Cardiac muscle cell (in vitro differentiated cells and primary cell): ENCODE results near the gene TMEM208. TPM values are rescaled to one million over a fixed set of nuclear protein-coding genes. Genes with fewer than 3 reads are reported as not detected.

Experiments used
- DNase-seq, 2 donors: peaks; one replicate each; pipeline versions ENCODE4 v3.0.0 to v3.0.0-alpha.2; 2010 to 2017; ENCODE audit warnings: low read depth in 1 of 2, low spot score in 1 of 2
- H3K27ac ChIP-seq: fragments of 200-600 bp; sonication (generic); 2 replicates; pipeline ENCODE4 v1.5.1; 2016
- H3K27me3 ChIP-seq: fragments of 200-600 bp; sonication (generic); 2 replicates; pipeline ENCODE4 v1.6.0; 2016; ENCODE audit warnings: control low read depth
- H3K36me3 ChIP-seq: fragments of 200-600 bp; sonication (generic); 2 replicates; pipeline ENCODE4 v1.5.1; 2016; ENCODE audit warnings: control low read depth
- H3K4me1 ChIP-seq: fragments of 200-600 bp; sonication (generic); 2 replicates; pipeline ENCODE4 v1.8.1; 2017; ENCODE audit warnings: low read depth, mild to moderate bottlenecking, mixed run types
- H3K4me3 ChIP-seq: fragments of 200-600 bp; sonication (generic); 2 replicates; pipeline ENCODE4 v1.5.1; 2016; ENCODE audit warnings: mild to moderate bottlenecking
- H3K9me3 ChIP-seq: fragments of 200-600 bp; sonication (generic); 2 replicates; pipeline ENCODE4 v1.5.1; 2017; ENCODE audit warnings: low read depth, mild to moderate bottlenecking, control low read depth
- polyA plus RNA-seq: library from polyadenylated mRNA; unstranded; fragments of >200 nt; fragmentation: Nextera tagmentation; extraction: Ambion mirVana; gene quantifications from 2 replicates; pipeline ENCODE4 v1.2.1, GENCODE V29; 2016
- total RNA-seq: library from RNA; depleted of rRNA; stranded (reverse); fragments of >200 nt; gene quantifications from 2 replicates; pipeline ENCODE4 v1.2.3, GENCODE V29; 2016
- TF ChIP-seq, protein P1 (sequence below): IDR thresholded peaks from 2 replicates; pipeline ENCODE4 v1.5.1; 2012; ENCODE audit warnings: low read depth, mild to moderate bottlenecking, low read length

TMEM208 gene
- total and polyA plus RNA-seq, 2 experiments from 2014 or later, result 29.6 to 89.0 TPM

DNA sequence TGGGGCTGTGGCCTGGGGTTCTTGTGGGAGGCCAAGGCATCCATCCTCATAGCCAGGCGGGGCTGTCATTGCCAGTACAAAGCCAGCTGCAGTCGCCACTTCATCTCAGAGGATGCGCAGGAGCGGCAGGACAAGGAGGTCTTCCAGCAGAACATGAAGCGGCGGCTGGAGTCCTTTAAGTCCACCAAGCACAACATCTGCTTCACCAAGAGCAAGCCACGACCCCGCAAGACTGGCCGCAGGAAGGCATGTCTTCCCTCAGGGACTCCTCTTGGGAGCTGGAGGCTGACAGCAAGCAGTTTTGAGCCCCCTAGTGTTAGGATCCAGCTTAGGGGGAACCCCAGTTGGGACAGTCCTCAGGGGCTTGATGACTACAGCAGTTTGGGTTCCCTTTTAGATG is 37.3 kb downstream of the TMEM208 start:
- no peaks in the 10 kb centered on the region for H3K27me3 ChIP-seq
- DNase-seq, result no peak
- H3K27ac ChIP-seq, result no peak overlapping the region
- TF ChIP-seq, protein P1, sequence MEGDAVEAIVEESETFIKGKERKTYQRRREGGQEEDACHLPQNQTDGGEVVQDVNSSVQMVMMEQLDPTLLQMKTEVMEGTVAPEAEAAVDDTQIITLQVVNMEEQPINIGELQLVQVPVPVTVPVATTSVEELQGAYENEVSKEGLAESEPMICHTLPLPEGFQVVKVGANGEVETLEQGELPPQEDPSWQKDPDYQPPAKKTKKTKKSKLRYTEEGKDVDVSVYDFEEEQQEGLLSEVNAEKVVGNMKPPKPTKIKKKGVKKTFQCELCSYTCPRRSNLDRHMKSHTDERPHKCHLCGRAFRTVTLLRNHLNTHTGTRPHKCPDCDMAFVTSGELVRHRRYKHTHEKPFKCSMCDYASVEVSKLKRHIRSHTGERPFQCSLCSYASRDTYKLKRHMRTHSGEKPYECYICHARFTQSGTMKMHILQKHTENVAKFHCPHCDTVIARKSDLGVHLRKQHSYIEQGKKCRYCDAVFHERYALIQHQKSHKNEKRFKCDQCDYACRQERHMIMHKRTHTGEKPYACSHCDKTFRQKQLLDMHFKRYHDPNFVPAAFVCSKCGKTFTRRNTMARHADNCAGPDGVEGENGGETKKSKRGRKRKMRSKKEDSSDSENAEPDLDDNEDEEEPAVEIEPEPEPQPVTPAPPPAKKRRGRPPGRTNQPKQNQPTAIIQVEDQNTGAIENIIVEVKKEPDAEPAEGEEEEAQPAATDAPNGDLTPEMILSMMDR, result peak; percentile 21
- H3K9me3 ChIP-seq, result no peaks in the 10 kb centered on the region
- H3K36me3 ChIP-seq, result no peaks in the 10 kb centered on the region
- peaks cover 8% of the 10 kb centered on the region for H3K4me1 ChIP-seq
- no peak overlapping the region for H3K4me3 ChIP-seq

DNA sequence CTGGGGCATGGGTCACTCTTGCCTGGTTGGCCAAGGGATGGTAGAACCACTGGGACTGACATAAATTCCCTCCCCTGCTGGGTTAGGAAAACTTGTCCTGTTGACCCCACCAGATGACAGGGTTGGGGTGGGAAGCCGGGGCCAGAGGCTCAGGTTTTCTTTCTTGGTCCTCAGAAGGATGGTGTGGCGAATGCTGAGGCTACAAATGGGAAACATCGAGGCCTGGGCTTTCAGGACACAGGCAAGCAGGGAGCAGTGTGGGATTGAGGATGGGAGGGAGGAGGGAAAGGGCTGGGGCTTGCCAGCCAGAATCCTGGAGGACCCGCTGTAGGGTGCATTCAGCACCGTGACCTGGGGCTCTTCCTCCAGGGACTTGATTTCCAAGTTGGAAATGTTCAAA is 37.9 kb downstream of the TMEM208 start:
- Histone ChIP-seq H3K4me1 (peaks cover 8% of the 10 kb centered on the region), H3K27me3 (no peaks in the 10 kb centered on the region), H3K27ac (no peak overlapping the region), H3K4me3 (no peak overlapping the region), H3K9me3 (no peaks in the 10 kb centered on the region), H3K36me3 (no peaks in the 10 kb centered on the region)
- TF ChIP-seq, protein P1, result no peak
- no peak for DNase-seq

DNA sequence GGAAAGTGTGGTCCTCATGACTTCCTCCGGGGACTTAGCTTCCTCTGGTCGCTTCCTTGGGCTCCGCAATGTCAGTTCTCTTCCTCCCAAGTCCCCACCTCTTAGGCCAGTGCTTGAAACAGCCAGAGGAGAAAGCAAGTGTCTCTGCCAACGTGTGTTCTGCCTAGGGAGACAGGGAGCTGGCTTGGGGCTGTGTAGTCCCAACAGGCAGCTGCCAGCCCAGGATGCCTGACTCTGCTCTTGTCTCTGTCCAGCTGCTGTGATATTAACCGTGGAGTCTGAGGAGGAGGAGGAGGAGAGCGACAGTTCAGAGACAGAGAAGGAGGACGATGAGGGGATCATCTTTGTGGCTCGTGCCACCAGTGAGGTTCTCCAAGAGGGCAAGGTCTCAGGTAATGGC is 38.9 kb downstream of the TMEM208 start:
- TF ChIP-seq, protein P1, result no peak
- H3K27me3 ChIP-seq, result no peaks in the 10 kb centered on the region
- H3K36me3 ChIP-seq, result no peaks in the 10 kb centered on the region
- no peaks in the 10 kb centered on the region for H3K9me3 ChIP-seq
- H3K4me3 ChIP-seq, result no peak overlapping the region
- no peak overlapping the region for H3K27ac ChIP-seq
- H3K4me1 ChIP-seq, result peaks cover 7% of the 10 kb centered on the region
- no peak for DNase-seq

DNA sequence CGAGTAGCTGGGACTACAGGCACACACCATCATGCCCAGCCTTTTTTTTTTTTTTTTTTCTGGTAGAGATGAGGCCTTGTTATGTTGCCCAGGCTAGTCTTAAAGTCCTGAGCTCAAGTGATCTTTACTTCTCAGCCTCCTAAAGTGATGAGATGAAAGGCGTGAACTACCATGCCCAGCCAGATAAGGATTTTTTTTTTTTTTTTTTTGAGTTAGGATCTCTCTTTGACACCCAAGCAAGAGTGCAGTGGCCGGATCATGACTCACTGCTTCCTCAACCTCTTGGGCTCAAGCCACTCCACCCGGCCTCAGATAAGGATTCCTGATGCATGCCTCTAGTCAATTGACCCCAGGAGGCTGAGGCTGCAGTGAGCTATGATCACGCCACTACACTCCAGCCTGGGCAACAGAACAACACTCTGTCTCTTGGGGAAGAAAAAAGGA is 41.2 kb downstream of the TMEM208 start:
- peak; percentile 70 to 97 for DNase-seq
- TF ChIP-seq, protein P1, result no peak
- no peak overlapping the region for H3K4me3 ChIP-seq
- H3K27me3 ChIP-seq, result no peaks in the 10 kb centered on the region
- H3K36me3 ChIP-seq, result no peaks in the 10 kb centered on the region
- no peak overlapping the region for H3K27ac ChIP-seq
- peaks cover 4% of the 10 kb centered on the region for H3K4me1 ChIP-seq
- H3K9me3 ChIP-seq, result no peaks in the 10 kb centered on the region

DNA sequence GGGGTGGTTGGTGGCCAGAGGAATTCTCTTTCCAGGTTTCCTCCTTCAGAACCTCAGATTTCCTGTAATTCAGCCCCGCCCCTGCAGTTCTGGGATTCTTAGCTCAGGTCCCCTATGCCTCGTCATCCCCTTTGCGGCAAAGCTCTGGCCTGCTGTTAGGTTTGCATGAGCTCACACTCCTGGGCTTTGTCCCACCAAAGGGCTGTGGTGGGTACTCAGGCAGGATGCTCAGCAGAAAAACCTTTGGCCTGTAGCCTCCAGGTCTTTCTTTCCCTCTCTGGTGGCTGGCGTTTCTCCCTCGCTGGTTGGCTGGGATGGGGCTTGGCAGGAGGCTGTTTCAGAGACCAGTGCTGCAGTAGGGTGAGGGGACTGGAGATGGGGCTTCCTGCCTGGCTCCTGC is 42.8 kb downstream of the TMEM208 start:
- DNase-seq, result peak in 1 of 2 donors; percentile 42
- Histone ChIP-seq H3K27ac (no peak overlapping the region), H3K9me3 (no peaks in the 10 kb centered on the region), H3K36me3 (no peaks in the 10 kb centered on the region), H3K4me3 (no peak overlapping the region), H3K4me1 (peaks cover 4% of the 10 kb centered on the region), H3K27me3 (no peaks in the 10 kb centered on the region)
- TF ChIP-seq, protein P1, result no peak

DNA sequence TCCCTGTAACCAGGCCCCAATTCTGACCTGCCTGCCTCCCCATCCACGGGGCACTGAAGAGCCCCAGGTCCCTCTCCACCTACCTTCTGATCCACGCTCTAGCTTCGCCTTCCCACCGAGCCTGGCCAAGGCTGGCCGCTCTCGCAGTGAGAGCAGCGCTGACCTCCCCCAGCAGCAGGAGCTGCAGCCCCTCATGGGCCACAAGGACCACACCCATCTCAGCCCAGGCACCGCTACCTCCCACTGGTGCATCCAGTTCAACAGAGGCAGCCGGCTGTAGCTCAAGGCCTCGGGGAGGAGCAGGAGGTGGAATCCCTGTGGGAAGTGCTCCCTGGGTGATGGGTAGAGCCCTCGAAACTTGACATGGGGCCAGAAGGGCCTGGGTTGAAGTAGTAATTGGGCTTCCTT is 44.0 kb downstream of the TMEM208 start:
- Histone ChIP-seq H3K27ac (no peak overlapping the region), H3K4me1 (peaks cover 4% of the 10 kb centered on the region), H3K9me3 (no peaks in the 10 kb centered on the region), H3K4me3 (no peak overlapping the region), H3K36me3 (no peaks in the 10 kb centered on the region), H3K27me3 (no peaks in the 10 kb centered on the region)
- no peak for DNase-seq
- TF ChIP-seq, protein P1, result no peak
